GM19035 (cell line): ENCODE results near the gene ELAVL3.
"Not testable (repeated sequence)": the region's sequence is repeated elsewhere in the genome, so short reads cannot be mapped to it uniquely, and the experiment has no call there.

Source experiments
- ATAC-seq: cut with Tn5 transposase; IDR thresholded peaks from one replicate; pipeline ENCODE4 v1.9.1; 2021; ENCODE audit not compliant: unreplicated experiment

ELAVL3 gene

DNA sequence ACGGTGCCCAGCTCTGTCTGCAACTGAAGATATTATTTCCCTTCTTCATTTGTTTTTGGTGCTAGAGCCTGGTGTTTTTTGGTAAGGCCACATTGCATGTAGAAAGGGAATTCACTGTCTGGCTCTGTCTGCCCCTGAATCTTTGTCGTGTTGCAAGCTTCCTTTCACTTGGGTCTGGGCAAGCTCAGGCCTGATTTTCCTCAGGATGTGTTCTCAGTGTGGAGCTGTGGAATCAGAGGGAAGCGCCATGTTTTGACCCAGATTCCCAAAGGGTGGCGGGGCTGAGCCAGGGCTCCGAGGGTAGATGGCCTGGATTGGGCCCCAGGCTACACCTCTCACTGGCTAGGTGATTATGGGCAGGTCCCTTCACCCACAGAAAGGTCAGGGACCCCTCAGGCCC is 36.8 kb downstream of the ELAVL3 start:
- ATAC-seq, result no peak

DNA sequence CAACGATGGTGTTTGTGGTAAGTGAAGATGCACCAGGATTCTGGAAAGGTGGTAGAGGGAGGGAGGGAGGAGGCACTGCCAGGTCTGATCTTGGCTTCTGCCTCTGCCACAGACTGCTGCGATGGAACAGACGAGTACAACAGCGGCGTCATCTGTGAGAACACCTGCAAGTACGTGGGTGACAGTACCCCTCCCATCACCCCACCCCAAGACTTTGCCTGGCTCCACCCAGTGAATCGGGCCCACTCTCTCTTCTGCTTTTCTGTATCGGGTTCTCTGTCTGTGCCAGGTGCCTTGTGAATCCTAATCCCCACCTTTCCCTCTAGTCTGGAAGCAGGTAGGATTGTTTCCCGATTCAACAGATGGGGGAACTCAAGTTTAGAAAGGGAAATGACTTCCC is 42.9 kb downstream of the ELAVL3 start:
- no peak for ATAC-seq

DNA sequence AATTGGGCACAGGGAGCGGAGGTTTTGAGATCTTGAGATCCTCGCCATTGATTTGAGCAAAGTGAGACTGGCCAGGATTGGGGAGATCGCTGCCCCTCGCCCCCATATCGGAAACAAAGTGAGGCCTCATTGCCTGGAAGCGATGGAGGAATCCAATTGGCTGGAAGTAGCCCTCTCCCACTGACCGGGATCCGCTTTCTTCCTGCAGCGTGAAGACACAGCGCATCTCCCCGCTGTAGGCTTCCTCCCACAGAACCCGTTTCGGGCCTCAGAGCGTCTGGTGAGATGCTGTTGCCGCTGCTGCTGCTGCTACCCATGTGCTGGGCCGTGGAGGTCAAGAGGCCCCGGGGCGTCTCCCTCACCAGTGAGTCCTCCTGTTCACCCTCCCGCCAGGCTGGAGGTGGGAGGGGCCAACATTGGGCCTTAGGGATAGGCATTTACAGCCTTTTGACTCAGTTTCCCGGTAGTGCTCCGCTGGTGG is 45.0 kb downstream of the ELAVL3 start:
- ATAC-seq, result no peak

DNA sequence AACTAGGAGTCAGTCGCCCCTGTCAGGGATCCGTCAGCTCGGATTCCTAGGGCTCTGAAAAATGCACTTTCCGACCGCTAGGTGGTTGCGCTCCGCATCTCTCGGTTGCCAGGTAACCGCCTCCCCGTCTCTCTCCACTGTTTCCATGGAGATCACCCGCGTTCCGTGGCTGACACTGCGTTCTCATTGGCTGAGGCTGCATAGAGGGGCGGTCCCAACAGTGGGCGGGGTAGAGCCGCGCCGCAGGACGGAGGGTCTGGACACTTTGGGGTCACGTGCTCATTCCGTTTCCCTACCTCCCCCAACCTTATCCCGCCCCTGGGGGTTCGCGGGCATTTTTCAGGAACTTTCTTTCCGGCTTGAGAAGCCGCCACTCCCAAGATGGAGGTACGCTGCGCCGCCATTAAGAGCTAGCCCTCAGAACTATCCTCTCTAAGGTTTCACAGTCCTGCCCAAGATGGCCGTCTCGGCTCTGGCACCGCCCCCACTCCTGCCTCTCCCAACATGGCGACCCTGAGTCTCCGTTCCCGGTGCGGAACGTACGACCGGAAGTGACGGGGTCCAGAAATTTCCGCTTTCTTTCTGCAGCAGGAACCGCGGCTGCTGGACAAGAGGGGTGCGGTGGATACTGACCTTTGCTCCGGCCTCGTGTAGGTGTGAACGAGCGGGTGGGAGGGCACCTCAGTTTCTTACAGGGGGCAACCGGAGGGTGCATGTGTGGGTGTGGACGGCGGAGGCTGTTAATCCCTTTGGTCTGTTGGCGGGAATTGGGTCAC is 45.6 kb downstream of the ELAVL3 start, which contains the start of the genes ODAD3 and PRKCSH:
TSS of gene ODAD3 (minus strand) at position 65 of the 776 bp plus-strand sequence. CDS start 105 bp downstream, outside the sequence.
TSS of gene PRKCSH (plus strand) at position 579 of the 776 bp plus-strand sequence. CDS start 483 bp downstream, outside the sequence.
- ATAC-seq, result peak; percentile 89

DNA sequence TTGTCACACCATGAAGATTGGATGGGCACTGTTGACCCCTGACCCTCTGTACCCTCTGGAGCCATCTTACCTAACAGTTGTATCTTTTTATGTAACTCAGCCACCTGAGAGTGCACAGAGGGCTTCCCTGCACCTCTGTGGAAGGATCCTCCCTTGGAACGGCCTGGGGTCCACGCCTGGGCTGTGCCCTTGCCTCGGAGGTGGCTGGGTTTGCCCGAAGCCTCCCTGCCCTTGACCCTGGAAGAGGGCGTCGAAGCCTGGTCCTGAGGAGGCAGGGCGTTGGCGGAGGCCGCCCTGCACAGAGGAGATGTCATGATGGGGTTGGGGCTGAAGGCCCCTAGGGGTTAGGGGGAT is 46.2 kb downstream of the ELAVL3 start:
- peak; percentile 17 for ATAC-seq

DNA sequence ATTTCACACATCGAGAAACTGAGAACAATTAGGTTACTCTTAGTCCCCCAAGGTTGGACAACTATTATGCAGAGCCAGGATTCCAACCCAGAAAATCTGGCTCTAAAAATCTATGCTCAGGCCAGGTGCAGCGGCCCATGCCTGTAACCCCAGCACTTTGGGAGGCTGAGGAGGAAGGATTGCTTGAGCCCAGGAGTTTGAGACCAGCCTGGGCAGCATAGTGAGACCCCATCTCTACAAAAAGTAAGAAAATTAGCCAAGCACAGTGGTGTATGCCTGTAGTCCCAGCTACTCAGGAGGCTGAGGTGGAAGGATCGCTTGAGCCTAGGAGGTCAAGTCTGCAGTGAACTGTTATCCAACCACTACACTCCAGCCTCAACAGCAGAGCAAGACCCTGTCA is 47.3 kb downstream of the ELAVL3 start:
- not testable (repeated sequence) for ATAC-seq

DNA sequence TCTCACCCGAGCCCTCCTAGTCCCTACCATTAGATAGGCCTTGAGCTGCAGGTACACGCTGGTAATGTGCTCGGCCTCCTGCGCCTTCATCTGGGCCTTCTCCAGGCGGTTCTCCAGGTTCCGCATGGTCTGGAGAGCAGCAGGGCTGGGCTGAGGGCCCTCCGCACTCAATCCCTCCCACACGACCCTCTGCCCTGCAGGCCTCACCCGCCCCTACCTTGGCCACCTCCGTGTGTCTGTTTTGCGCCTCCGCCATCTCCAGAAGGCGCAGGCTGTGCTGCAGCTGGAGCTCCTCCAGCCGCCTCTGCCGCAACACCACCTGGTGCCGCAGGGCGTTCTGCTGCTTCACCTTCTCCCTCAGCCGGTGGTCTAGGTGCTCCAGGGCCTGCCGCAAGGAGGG is 54.2 kb downstream of the ELAVL3 start:
- ATAC-seq, result no peak

DNA sequence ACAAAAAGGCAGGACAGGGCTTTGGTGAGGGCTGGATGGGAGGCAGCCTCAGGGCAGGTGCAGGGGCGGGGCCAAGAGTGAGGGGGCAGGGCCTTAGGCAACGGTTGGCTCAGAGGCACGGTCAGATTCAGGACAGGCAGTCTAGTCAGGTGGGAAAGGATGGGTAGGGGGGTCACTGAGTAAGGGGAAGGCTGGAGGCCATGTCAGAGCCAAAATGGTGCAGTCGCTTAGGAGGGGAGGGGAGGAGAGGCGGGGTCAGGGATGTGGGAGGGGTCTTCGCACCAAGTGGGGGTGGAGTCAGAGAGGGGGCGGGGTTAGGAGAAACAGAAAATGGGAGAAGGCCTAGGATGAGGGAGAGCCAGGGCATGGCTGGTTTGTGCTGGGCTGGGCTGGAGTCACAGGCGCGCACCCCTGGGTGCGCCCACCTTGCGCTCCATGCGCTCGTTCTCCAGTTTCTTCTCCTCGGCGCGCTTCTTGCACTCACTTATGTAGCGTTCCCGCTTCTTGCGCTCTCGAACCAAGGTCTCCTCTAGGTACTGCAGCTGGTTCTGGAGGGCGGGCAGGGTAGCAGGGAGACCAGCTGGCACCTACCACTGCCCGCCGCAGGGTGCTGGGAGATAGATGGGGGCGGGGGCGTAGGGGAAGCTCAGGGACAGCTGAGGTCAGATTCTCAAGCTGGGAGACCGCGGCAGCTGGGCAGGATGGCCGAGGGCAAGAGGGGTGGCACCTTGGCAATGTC is 55.0 kb downstream of the ELAVL3 start:
- ATAC-seq, result no peak

DNA sequence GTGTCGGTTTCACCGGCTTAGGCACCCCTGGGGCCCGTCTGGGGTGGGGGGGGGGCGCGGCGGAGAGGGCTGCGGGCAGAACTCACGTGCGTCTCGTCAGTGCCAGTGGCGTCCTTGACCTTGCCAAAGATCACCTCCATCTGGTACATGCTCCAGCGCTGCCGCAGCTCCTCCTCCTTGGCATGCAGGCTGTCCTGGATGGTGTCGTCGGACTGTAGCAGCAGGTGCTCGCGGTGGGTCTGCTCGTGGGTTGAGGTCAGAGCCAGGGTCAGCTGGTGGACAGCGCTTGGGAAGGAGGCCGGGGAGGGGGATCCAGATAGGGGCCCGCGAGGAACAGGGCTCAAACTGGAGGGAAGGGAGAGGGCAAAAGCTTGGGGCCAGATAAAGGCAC is 57.1 kb downstream of the ELAVL3 start:
- ATAC-seq, result no peak

DNA sequence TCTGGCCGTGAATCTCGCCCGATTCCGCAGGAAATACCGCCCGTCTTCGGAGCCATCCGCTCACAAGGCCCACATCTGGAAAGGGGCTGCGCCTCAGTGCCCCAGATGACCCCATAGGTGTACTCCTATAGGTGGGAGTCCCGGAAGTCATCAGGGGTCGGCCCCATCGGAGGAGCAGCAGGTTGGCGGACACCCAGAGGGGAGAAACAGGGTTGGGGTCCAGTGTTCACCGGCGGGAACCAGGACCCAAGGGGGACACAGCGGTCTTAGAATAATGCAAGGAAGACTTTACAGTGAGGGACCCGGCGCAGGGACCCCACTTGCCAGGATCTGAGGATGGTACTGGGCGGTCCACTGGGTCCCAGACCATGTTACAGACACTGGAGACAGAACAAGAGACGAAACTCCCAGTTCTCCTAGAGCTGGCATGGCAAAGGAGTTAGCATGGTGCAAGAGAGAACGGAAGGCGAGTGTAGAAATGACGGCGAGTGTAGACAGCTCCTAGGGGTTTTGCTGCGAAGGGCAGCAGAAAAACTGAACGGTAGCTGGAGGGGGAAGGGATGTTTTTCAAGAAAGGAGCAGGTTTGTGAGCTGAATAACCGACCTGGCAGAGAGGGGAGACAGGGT is 57.6 kb downstream of the ELAVL3 start:
- no peak for ATAC-seq

DNA sequence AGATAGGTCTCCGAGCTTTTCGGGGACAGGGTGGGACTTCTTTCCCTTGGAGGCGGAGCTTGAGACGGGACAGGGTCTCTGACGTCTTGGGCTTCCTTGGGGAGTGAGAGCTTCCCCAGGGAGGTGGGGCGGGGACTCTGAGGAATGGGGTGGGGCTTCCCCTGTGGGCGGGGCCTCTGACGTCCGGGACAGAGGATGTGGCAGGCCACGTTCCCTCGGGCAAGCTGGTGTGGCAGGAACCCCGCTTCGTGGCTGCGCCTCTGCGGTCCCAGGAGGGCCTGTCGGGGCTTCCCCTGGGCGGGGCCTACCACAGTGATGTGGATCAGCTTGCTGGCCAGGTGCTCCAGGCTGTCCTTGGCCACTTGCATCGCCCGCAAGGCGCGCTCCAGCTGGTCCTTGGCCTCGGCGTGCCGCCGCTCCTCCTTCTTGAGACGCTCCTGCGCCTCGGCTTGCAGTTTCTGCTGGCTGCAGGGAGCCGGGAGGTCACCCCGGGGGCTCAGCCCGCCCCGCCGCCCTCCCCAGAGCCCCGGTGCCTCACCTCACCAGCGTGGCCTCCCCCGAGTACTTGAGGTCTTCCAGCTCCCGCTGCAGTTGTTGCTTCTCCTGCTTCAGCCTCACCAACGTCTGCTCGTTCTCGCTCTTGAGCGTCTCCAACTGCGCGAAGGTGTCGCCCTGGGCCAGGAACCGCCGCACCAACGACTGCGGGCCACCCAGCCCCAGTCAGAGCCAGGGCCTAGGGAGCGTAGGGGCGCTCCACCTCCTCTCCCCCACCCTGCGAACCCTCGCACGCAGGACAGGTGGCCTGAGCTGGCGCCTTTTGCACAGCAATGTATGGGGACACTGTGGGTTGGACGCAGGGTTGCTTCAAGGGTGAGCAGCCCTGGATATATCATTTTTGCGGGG is 58.4 kb downstream of the ELAVL3 start:
- peak; percentile 76 for ATAC-seq

DNA sequence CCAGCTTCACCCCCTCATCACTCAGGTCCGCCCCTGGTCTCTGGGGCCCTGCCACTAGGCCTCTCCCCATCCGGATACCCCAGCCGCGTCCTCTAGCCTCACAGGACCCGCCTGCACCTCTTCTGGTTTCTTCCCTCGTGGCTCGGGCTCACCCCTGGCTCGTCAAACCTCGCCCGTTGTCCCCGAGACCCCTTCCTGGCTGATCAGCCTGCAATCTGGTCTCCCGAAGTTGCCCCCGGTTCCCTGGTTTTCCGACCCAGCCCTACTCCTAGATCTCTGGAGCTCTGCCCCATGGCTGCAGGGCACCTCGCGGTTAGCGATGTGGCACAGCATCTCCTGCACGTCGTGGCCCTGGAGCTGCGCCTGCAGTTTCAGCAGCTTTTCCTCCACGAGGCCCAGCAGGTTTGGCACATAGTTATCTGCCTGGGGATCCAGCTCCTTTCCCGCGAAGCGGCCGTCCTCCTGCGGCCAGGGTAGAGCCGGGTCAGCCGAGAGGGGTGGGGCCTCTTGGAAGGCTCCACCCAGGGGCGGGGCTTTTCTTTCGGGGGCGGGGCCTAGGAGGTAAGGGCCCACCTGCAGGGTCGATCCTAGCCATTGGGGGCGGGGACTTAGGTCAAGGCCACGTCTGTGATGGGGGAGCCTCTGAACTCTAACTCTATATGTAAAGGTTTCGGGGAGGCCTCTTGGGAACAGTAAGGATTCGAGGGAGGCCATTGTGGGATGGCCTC is 59.3 kb downstream of the ELAVL3 start:
- peak; percentile 60 for ATAC-seq

DNA sequence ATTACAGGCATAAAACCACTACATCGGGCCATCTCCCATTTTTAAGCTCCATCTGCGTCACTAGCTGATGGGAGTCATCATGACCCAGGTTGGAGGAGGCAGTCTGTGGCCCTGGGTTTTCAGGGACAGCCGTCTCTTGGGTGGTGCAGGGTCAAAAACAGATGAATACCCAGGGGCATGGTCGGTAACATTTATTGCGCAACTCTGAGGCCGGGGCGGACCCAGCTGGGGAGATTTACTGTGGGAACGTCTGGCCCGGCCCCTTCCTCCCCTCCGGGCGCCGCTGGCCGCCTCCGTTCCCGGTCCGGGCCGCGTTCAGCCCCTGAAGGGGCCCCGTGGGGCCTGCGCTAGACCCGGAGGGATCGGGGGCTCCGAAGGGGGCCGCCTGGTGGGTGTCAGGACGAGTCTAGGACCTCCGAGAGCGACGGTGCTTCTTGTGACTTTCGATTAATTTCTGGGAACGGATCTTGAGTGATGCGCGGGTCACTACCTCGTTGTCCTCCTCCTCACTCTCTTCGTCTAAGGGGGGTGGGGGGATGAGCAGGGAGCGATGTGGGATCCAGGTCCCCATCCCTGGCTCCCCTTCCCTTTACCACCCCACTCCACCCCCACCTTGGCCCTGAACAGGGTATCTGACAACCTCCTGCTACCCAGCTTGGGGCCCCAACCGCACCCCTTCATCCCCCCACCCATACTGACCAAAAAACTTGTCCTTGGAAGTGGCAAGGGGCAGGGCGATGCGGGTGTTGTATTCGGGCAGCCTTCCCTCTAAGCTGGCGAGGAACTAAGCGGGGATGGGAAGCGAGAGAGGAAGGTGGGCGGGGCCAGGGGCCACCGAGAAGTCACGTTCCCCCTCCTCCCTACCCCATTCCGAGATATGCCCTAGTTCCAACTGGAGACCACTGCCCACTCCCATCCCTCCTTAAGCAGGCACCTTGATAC is 60.1 kb downstream of the ELAVL3 start:
- no peak for ATAC-seq

DNA sequence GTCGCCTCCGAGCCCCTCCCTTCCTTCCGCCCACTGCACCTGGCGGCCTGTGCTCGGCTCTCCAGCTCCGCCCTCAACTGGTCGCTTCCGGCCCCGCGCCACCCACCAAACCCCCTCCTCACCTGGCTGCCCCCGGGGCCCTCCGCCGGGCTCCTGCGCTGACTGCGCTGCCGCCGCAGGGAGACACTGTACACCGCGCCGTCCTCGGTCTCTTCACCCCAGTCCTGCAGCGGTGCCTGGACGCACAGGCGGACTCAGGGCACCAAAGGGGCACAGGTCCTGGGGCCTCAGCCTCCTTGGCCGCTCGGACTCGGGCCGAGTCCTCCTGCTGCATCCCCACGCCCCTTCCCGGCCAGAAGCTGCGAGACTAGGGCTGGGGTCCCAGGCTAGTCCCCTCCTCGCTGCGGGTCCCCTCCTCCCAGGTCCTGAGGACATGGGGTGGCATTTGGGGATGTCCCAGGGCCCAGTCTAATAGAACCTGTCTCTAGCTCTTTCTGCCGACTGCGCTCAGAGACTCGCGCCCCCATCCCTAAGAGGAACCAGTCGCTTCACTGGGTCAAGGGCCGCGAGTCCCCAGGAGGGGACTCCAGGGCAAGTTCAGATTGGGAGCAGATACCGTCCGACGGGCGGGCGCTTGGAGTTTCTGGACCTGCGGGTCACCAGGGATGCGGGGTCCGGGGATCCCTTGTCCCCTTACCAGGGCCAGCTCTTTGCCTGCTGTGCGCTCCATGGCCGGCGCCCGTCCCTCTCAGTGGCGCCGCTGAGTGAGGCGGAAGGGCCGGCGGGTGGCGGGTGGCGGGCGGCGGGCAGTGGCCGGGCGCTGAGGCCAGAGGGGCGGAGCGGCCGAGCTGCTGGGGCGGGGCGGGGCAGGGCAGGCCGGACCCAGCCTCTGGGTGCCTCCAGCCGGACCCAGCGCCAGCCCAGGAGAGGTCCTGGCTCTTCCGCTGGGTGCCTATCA is 62.0 kb downstream of the ELAVL3 start, which contains the start of gene RGL3:
TSS of gene RGL3 (minus strand) at position 766 of the 958 bp plus-strand sequence. CDS start at position 730, 36 bp downstream.
- ATAC-seq, result no peak

DNA sequence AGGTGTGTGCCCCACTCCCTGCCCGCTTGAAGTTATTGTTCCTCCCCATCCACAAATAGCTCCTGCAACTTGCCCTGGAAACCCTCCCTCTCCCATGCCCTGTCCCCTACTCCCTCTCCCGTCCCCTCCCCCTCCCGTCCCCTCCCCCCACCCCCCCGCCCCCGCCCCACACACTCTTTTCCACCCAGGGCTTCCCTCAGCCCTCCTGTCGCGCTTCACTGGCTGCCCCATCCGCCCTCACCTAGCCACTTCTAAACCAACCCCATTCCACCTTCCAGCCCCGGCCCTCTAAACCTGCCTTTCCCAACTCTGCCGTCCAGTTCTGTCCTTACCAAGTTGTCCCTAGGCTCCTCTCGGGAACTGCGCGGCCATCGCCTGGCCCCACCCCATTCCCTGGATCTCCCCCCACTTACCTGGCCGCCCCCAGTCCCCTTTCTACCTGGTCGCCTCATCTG is 62.7 kb downstream of the ELAVL3 start:
- no peak for ATAC-seq

DNA sequence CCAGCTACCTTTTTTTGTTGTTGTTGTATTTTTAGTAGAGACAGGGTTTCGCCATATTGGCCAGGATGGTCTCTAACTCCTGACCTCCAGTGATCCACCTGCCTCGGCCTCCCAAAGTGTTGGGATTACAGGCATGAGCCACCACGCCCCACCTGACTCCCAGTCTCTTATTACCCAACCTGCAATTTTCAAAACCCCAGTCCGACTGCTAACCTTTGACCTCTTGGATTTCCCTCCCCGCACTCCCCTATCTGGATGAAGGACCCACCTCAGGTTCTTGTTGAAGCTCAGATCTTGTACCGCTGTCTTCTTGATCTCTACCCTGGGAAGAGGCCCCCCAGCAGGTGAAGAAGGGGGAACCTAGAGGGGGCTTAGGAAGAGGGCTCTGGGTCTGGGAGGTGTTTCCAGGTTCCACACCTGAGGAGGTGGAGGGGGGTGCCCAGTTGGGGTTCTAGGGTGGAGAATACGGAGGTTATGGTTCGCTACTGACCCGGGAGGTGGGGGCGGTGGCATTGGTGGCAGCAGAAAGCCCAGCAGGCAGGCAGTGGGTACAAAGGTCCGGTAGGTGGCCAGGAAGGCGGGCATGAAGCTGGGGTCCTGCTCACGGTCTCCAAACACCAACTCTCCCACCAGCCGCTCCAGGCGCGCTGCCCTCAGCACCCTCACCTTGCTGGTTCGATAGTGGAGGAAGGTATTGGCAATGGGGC is 64.3 kb downstream of the ELAVL3 start:
- ATAC-seq, result no peak

DNA sequence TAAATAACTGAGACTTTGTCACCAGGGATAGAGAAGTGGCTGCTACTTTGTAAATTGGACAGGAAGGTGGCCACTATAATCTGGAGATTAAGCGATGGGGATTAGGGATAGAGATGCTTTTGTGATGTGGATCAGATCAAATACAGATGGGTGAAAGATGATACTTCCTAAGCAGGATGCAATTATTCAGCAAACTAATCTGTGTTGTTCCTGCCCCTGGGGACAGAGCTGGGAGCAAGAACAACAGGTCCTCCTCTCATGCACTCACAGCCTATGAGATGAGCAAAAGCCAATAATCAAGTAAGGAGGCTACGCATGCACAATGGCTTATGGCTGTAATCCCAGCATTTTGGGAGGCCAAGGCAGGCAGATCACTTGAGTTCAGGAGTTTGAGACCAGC is 66.3 kb downstream of the ELAVL3 start:
- ATAC-seq, result no peak
